AG08395 (cell line): ENCODE measurements around the gene DUOX1.

Experiments used
- DNase-seq: peaks from one replicate; pipeline ENCODE4 v3.0.0; 2012; ENCODE audit warnings: mixed read lengths, low spot score

The DUOX1 gene

DNA sequence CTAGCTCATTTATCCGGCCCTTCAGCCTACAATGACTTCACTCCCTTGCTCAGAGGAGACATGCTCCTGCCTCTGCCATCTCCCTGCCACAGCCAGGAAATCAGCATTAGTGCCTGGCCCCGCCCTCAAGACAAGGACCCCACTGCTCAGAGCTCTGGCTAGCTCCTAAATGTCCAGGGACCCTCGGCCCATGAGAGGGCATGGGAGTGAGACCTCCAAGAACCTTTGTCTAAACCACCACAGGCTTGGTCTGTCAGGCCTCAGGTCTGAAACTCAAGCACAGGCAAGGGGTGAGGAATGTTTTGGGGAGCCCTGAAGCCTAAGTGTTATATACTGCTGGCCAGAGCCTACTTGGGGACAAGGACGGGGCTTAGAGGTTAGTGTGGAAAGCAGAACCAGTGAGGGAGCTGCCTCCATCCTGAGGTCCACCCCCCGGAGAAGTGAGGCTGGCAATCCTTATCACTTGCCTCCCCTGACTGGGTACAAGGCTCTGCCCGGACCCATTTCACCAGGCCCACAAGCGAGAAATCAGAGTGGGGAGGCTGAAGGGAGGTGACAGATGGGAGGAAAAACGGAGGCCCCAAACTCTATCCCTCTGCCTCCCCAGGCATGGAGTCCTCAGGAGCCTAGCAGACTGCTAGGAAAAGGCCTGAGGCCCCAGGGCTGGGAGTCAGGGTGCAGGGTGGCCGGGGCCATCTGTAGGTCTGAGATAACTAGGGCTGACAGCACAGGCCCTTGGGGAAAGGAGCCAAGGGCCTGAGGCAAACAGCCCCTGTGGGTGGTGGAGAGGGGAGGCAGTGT is 39.2 kb downstream of the DUOX1 start:
- DNase-seq, result no peak

DNA sequence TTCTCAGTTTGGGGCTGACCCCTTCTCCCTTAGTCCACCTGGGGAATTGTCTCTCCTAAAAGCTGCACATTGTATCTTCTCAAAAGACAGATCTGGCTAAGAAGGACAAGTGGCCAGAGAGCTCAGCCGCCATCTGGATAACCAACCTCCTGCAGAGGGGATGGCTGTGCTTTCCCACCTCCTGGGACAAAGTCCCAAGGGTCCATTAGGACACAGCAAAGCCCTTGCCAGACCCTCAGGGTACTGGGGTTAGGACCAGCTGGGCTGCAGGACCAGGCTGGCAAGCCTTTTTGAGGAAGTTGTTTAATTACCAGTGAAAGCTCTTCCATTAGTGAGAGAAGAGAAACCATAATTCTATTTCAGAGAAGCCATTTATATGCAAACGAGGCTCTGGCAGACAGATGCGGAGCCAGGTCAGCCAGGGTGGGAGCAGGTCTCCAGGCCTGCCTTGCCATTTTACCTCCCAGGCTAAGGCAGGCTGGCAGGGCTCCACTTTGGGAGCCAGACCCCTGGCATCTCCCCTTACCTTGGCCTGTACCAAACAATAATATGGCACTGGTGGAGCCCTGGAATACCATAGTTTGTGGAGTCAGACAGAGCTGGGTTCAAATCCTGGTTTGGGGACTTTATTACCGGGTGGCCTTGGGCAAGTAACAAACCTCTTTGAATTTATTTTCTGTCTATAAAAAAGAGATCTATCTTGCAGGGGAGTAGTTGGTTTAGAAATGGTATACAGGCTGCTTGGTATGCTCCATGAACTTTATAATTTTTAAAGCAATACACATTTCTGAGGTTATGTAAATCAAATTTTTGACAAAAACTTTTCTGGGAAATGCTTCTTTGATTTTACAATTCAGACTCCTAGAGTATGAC is 40.0 kb downstream of the DUOX1 start:
- no peak for DNase-seq

DNA sequence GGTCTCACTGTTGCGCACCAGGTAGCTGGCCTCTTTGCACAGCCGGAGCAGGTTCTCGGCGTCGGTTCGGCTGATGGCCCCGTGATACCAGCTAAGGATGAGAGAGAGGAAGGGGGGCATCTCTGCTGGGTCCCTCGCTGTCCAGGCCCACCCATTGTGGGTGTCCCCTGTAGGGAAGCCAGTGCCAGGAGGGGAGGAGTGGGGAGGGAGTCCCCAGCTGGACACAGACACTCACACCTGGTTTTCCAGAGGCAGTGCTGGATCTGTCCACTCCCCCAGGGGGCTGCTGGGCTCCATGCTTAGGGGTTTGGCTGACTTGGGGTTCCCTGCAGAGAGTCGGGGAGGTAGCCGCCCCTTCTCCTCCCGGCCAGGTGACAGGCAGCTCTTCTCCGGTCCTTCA is 42.1 kb downstream of the DUOX1 start:
- DNase-seq, result no peak

DNA sequence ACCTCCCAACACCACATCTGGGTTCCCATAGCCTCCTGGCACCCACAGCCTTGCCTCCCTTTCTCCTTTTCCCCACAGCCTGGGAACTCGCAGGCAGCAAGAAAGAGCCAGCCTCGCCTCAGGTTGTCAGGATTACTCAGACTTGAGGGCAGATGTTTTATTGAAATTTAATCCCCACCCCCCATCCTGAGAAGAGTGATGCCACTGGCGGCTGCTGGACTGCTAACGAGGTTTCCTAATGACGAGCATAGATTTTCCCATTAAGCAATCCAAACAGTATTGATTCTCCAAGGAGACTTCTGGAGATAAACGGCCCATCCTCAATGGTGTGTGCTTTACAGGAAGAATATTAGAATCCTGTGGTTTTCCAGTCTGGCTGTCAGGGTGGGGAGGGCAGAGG is 44.3 kb downstream of the DUOX1 start:
- DNase-seq, result no peak

DNA sequence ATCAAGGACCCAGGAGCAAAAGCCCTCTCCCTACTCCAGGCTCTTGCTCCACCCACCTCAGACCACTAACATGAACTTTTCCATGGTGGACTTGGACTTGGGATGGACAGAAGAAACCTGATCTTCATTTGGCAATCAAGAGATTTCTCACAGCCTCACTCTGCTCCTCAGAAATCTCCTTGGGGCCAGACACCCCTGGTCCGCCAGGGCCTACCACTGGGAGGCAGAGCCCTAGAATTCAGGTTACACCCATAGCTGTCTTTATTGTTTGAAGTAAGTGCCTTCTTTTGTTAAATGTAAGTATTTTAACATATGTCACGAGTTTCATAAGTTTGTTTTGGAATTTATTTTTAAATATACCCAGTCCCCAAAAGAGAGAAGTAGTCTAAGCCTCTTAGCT is 44.8 kb downstream of the DUOX1 start:
- DNase-seq, result no peak

DNA sequence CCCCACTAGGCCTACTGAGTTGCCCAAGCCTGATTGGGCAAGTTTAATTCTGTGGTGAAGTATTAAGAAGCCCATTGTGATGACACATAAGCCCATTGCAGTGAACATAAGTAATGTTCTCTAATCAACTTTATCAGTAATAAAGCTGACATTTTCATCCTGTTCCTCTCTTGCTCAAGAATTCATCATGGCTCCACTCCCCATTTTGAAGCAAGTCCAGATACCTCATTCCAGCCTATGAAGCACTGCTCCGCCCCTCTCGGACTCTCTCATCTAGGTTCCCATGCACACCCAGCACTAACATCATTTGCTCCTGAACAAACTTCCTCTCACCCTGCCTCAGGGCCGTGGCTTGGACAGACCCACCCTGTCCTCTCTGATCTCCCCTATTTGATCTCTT is 47.5 kb downstream of the DUOX1 start:
- DNase-seq, result no peak

DNA sequence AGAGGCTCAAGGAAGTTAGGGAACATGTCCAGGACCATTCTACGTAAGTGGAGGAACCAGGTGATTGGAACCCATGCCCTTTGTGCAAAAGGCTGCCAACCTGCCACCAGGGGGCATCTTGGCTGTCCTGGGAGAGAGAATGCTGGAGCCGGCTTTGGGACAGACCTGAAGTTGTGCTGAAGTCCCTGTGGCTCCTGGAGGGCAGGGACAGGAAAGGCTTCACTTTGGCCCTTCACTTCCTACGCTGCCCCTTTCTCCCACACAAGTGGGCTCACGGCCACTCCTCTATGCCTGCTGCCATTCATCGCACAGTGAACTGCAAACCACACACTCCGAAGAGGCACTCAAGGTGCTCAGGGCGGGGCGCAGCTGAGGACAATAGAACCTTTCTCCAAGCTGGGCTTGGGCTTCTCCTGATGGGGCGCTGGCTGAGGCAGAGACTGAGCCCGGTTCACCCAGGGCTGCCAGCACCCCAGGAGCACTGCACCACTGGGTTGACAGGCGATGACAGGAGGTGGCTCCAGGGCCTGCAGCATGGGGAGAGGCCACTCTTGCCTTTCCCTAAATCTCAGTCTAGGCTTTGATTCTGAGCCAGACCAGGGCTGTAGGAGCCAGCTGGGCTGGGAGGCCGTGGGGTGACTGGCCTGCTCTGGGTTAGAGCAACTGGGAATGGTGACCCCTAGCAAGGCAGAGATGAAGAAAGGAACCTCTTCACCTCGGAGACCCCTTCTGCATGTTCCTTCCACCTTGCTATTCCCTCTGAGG is 49.6 kb downstream of the DUOX1 start:
- DNase-seq, result peak; percentile 29

DNA sequence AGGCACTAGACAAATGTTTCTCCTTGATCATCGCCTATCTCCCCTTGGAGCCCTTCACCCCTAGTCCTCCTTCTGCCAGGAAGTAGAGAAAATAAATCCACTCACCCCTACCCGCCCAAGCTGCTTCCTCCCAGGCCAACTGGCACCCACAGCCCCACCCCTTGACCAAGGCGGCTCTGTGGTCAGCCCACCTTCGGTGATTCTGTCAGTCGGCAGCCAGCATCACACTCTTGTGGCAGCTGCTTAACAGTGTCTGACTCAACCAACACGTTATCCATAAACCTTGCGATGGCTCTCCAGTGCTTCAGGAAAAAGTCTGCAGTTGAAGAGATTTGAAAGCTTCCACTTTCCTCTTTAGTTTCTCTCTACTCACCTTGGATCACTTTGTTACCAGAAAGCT is 50.4 kb downstream of the DUOX1 start:
- DNase-seq, result no peak

DNA sequence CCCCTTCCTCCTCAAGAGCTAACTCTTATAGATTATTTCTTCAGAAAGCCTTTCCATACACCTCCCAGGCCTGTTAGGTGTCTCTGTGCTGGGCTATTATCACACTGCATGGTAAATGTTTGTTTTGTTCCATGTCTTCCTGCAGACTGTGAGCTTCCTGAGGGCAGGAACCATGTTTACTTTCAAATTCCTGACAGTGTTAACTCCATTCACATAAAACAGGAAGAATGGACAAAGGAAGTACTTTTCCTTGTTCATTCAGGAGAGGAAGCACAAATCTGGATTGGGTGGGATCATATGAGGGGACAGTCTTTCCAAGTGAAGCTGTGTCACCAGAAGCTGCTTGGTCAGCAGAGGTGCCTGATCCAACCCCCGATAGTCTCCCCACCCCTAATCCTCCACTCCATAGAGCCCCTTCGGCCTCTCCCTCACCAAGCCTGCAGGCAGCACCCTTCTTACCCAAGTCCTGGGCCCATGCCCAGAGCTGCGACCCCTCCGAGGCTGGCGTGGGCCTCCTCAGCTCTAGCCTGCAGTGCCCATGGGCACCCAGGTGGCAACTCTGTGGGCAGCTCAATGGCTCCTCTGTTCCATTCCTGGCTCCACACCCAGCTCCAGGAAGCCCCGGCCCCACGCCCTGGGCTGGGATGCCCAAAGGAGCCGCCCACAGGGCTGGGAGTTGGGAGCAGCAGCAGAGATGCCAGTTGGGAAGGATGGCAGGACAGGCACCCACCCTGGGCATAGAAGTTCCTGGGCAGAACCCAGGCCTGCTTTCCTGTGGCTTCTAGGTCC is 51.0 kb downstream of the DUOX1 start:
- DNase-seq, result no peak

DNA sequence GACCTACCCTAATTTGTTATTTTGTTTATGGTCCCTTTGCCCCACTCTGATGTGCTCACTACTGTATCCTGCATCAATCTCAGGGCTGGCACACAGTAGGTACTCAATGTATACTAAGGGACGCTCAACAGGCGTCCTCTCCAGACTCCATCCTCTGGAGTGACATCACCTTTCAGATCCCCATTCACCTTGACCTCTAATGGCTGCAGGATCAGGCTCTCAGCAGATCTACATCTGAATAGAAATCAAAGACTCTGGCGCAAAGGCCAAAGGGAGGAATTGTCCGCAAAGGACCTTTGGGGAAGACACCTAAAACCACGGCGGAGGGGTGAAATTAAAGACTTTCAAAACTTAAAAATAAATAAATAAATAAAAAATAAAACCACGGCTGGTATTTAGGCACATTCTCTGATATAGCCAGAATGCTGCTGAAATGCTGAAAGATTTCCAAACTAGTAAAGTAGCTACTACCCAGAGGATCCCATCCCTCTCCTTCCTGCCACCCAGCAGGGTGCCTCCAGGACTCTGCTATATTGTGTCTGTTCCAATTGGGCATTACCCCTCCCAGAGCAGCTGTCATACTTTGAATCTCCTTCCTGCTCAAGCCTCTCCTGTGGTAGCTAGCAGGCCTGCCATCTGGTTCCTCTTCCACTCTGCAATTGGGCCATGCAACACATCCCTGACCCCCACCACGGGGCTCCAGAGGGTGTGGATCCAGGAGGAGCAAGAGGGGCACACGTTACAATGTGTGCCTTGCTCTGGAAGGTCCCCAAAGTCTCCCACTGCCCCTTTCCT is 51.9 kb downstream of the DUOX1 start:
- no peak for DNase-seq

DNA sequence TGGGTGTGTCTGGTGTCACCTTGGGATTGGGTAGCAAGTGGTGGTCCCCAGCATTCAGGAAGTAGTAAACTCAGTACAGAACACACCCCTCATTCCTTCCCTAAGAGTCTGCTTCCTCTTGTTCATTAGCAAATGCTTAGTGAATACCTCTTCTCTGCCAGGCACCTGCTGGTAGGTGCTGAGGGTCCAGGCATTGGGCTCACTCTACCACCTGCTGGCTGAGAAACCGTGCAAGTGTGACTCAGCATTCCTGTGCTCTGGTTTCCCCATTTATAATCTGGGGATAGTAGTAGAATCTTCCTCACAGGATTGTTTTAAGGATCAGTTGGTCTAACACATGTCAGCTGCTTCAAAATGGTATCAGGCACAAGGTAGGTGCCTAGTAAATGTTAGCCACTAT is 53.2 kb downstream of the DUOX1 start:
- no peak for DNase-seq

DNA sequence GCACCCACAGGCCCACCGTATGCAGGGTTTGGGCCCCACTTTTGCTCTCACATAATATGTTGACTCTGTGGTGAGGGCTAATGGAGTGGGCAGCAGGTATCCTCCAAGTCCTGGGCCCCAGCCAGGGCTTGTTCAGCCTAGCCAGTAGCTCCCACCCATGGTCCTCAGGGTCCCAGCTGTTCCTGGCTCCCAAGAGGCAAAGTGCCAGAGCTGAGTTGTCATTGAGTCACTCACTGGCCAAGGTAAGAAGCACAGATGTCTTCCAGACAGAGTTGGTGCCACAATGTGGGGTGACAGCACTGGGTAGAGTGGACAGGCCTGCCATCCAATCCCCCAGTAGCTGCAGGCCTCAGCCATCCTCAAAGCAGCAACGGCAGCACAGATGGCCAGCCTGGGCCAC is 53.7 kb downstream of the DUOX1 start:
- no peak for DNase-seq

DNA sequence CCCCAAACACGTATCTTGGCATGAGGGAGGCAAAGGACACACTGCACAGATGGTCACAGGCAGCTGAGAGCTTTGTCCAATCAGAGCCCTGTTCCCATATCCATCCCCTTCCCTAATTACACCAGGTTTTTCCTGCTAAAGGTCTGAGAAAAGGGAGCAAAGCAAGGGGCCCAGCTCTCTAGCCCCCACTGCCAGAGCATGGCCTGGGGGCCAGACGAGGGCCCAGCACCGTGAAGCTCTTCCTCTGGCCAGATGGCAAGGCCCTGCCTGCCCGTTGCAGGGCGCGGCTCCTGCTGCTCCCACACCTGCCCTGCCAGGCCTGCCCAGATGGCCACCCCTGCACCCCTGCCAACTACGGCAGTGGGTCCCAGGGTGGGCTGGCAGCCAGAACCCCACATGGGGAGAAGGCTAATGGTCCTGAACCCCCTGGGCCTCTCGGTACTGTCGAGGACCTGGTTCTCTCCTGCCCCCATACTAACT is 54.8 kb downstream of the DUOX1 start:
- no peak for DNase-seq

DNA sequence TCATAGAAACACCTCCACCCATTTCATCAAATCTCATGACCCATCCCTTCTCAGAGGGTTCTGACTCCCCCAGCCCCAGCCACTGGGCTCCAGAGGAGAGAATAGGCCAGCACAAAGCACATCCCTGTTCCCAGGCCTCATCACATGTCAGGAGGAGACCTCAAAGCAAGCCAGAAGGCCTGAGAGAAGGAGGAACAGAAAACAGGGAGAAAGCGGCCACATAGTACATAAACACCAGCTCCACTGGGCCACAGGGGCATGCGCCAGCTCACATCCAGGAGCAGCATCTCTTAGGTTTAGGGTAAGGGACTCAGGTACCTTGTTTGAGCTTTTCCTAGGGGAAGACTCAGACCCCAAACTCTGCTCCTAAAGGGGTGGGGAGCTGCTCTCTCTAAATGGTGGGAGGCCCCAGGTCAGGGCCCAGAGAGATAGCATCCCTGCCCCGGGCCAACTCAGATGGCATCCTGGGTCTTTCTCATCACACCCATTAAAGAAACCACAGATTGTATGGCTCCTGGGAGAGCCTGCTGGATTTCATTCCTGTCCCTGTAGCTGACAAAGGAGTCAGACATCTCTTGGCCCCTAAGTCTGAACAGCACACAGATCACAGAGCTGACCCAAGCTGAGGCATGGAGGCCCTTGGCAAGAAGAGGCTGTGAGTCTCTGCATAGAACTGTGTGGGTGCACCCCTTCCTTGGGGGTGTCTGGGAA is 55.4 kb downstream of the DUOX1 start:
- no peak for DNase-seq

DNA sequence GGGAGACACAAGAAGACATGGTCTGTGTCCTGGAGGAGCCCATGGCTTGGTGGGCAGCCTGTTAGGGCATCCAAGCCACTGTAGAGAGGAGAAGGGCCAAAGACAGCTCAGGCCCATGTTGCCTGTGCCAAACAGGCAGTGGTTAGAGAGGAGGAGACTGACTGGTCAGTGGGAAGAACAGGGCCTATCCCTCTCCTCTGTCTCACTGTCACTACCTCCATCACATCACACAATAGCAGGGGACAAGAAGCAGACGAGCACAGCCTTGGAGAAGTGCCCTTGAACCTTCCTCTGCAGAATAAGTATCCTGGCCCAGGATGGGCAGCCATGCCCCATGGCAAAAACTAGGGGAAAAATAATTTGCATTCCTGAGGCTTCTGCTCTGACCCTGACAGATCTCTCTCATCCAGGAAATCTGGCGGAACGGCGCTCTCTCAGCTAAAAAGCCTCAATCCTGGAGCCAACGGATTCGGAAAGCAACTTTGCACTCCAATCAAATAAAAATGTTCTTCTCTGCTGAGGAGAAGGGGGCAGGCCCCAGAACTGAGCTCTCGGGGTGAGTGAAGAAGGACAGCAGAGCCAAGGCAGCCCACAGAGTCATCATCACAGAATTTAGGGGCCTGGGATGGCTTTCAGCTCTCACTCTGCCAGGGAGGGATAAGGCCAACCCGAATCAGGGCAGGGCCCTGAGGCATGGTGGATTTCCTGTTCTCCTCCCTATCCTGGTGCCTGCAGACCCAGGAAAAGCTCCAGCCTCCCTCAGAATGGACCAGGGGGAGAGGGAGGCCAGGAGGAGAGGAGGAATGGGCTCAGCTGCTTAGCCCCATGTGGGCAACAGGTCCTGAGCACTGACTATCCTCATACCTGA is 56.3 kb downstream of the DUOX1 start:
- DNase-seq, result peak; percentile 32

DNA sequence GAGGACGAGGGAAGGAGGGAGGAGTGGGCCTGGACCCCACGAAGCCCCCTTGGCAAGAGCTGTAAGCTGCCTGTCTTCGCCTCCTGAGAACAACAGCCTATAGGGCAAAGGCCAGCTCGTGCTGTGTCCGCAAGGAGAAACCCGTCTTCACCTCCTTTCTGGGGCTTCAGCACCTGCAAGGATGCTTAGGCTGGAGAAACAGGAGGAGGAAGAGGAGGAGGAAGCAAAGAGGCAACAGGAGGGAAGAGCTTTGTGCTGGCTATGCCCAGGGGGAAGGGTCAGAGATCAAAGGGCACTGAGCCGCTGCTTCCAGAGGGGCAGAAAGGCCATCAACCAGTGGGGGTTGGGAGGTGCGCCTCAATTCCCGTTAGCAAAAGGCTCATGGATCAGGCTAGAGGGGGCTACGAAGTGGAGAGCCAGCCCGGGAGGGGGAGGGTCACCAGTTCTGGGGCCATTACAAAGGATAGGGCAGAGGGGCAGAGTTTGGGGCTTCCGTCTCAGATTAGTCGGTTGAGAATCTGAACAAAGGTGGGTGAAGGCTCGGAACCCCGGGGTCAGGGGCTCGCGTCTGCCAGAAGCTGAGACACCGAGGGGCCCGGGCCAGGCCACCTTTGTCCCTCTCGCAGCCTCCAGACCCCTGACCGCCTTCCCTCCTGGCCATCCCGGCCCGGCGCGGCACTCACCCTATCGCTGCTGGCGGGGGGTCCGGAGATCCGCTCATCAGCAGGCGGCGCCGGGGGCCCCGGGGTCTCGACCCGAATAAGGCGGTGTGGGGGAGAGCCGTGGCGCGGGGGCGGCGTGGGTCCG is 57.2 kb downstream of the DUOX1 start:
- no peak for DNase-seq

DNA sequence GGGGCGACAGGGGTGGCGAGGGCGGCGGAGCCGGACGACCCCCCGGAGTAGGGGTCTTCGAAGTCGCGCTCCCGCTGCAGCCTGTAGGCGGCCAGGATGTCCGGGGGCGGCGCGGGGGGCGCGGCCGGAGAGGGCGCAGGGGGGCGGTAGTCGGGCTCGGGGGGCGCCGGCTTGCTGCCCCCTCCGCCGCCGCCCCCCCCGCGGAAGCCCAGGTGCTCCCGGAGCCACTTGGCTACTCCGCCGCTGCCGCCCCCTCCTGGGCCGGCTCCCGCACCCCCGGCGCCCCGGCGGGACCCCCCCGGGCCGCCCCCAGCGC is 57.7 kb downstream of the DUOX1 start:
- DNase-seq, result no peak
